Mammary epithelial cell (primary cell): ENCODE measurements around the gene NEU4.

ENCODE experiments used
- EZH2 ChIP-seq: IDR thresholded peaks from 2 replicates; pipeline ENCODE4 v1.6.1; 2012; ENCODE audit warnings: low read length, inconsistent platforms, borderline replicate concordance
- TF ChIP-seq, protein P1 (sequence below), 2 donors: IDR thresholded peaks in 1 of 2; conservative IDR thresholded peaks in 1 of 2; 2 replicates each; pipeline ENCODE4 v1.5.1; 2011 to 2012; ENCODE audit warnings: inconsistent platforms in 2 of 2, low read length in 2 of 2, mild to moderate bottlenecking in 2 of 2, control low read depth in 1 of 2, low read depth in 1 of 2; ENCODE audit not compliant: insufficient read depth in 1 of 2; ENCODE audit errors: extremely low read depth in 1 of 2

DNA sequence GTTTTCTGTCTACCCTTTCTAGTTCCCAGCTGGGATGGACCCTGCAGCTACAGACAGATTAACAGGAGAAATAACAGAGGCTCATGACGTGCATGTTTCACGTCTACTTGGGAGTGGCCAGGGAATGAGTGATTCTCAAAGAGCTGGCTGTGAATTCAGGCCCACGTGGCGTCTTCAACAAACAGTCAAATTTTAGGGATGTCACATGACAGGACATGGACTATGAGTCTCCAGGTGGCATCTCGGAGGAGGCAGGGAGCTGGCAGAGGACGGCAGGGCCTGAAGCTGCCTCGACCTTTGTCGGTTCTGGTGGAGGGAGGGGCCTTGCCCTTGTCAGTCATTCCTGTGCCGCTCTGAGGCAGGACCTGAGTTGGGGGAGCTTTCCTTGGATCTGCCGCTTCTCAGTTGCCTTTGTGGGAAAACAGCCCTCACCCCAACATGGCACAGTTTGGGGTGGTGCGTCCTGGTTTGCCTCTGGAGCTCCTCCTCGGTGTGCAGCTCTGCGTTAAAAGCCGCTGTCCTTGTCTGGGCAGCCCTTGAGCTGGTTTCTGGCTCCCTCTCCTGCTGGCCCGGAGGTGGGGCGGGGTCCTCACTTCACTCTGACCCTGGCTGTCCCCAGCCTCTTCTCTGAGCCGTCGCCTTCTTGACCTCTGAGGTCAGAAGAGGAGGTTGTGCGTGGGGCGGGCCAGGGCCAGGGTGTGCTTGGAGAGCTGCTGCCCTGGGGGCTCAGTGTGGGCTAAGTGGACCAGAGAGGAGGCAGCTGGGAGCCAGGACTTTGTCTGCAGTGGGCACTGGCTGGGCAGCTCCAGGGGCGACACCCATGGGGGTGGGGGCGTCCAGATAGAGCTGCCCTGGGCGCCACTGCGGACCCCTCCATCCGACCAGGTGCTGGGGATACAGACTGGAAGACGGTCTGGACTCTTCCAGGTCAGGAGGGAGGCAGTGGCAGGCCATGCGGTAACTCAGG lies 44.4 kb upstream of the NEU4 start:
- TF ChIP-seq, protein P1, sequence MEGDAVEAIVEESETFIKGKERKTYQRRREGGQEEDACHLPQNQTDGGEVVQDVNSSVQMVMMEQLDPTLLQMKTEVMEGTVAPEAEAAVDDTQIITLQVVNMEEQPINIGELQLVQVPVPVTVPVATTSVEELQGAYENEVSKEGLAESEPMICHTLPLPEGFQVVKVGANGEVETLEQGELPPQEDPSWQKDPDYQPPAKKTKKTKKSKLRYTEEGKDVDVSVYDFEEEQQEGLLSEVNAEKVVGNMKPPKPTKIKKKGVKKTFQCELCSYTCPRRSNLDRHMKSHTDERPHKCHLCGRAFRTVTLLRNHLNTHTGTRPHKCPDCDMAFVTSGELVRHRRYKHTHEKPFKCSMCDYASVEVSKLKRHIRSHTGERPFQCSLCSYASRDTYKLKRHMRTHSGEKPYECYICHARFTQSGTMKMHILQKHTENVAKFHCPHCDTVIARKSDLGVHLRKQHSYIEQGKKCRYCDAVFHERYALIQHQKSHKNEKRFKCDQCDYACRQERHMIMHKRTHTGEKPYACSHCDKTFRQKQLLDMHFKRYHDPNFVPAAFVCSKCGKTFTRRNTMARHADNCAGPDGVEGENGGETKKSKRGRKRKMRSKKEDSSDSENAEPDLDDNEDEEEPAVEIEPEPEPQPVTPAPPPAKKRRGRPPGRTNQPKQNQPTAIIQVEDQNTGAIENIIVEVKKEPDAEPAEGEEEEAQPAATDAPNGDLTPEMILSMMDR (conservative IDR thresholded peaks at IDR 0.05 in 1 of 2, IDR thresholded peaks at IDR 0.05 in 1 of 2; ENCODE audit: extremely low read depth in 1 of 2, insufficient read depth in 1 of 2, low read depth in 1 of 2, low read length in 2 of 2) = no peak
- no peak for TF ChIP-seq EZH2
